Measurements from ENCODE around the gene GAA.

GRCh38 chr17:80106751-80107150 is 5.4 kb downstream of the GAA start:
- no peak for TF ChIP-seq CTCF (IDR thresholded peaks at IDR 0.05)
- TF ChIP-seq EZH2 (IDR thresholded peaks at IDR 0.05; ENCODE audit: borderline replicate concordance, insufficient read depth, low read depth, low read length, poor library complexity, severe bottlenecking) = no peak

Measured in B cell (primary cell).